GM12874 (cell line): ENCODE data around the gene C16orf89.

Experiments
- TF ChIP-seq, protein P1 (sequence below): IDR thresholded peaks from 2 replicates; pipeline ENCODE4 v1.5.1; 2011; ENCODE audit warnings: low read depth, mild to moderate bottlenecking, control low read depth, low read length, moderate library complexity; ENCODE audit not compliant: insufficient read depth

C16orf89 gene

DNA sequence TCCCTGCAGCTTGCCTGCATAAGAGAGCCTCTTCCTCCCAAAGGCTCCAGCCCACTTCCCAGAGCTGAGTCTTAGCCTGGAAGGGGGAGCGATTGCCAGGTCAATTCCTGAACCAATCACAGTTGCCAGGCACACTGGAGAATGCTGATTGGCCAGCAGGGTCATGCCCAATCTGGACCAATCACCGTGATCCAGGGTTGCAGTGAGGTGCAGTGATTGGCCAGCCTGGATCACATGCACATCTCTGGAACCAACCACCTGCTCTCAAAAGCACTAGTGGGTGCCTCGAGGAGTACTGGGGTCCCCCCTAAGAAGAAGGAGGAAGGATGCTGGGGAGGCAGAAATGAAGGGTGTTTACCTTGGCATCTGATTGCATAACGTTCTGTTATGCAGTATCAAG lies 50.4 kb downstream of the C16orf89 start:
- TF ChIP-seq, protein P1, sequence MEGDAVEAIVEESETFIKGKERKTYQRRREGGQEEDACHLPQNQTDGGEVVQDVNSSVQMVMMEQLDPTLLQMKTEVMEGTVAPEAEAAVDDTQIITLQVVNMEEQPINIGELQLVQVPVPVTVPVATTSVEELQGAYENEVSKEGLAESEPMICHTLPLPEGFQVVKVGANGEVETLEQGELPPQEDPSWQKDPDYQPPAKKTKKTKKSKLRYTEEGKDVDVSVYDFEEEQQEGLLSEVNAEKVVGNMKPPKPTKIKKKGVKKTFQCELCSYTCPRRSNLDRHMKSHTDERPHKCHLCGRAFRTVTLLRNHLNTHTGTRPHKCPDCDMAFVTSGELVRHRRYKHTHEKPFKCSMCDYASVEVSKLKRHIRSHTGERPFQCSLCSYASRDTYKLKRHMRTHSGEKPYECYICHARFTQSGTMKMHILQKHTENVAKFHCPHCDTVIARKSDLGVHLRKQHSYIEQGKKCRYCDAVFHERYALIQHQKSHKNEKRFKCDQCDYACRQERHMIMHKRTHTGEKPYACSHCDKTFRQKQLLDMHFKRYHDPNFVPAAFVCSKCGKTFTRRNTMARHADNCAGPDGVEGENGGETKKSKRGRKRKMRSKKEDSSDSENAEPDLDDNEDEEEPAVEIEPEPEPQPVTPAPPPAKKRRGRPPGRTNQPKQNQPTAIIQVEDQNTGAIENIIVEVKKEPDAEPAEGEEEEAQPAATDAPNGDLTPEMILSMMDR = no peak

GRCh38 chr16:5012887-5013286 lies 52.9 kb downstream of the C16orf89 start:
- TF ChIP-seq, protein P1 = no peak

DNA sequence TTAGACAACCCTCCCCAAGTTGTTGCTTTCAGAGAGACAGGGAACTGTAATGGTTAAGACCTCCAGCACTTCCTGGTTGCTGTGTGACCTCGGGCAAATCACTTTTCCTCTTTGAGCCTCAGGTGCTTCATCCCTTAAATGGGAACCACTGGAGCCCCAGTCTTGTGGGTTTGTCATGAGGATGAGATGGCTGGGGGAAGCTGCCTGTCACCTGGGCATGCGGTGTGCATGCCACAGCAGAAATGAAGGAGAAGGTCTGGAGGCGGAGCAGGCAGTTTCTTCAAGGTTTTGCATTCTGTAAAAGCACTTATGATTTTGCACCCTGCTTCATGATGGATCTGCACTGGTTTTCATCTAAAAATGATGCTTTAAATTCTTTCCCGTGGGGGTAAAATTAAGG lies 54.1 kb downstream of the C16orf89 start:
- TF ChIP-seq, protein P1 = no peak

DNA sequence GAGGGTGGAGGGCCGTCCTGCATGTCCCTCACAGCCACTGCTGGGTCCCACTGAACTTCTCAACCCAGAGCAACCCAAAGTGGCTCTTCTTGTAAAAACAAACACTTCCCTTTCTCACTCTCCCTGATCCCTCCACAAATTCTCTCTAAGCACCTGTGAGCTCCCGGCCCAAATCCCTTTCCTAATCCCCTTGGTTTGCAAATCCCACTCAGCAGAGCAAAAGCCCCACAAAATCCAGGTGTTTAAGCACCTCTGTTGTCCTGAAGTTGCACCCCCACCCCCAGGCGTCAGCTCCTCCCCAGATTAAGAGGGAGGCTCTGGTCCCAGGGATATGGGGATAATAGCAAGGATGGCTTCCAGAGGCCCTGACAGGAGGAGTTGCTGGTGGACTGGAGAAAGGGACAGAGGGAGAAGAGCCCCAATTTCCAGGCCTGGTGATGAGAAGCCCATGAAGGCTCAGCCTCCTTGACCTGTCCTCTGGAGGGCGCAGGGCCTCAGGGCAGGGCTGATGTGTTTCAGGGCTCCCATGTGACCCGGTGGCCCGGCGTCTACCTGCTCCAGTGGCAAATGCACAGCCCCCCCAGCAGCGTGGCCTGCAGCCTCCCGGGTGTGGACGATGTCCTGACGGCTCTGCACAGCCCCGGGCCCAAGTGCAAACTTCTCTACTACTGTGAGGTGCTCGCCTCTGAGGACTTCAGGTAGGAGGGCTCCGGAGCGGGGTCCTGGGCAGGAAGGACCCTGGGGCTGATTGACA lies 55.0 kb downstream of the C16orf89 start:
- TF ChIP-seq, protein P1 = 0 out of 2 replicates have a peak, but pooled peaks have one; percentile 12

DNA sequence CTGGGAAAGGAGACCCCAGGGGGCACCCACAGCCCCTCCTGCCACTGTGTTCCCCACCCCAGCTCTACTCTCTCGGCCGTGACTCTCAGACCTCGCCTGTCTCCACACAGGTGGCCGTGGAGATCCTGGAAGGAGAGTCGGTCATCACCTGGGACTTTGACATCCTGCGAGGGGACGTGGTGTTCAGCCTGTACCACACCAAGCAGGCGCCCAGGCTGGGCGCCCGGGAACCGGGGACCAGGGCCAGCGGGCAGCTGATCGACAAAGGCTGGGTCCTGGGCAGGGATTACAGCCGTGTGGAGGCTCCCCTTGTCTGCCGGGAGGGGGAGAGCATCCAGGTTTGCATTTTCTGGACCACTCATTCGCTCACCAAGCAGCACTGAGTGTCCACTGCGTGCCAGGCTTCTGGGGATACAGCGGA lies 57.4 kb downstream of the C16orf89 start:
- TF ChIP-seq, protein P1 = no peak

DNA sequence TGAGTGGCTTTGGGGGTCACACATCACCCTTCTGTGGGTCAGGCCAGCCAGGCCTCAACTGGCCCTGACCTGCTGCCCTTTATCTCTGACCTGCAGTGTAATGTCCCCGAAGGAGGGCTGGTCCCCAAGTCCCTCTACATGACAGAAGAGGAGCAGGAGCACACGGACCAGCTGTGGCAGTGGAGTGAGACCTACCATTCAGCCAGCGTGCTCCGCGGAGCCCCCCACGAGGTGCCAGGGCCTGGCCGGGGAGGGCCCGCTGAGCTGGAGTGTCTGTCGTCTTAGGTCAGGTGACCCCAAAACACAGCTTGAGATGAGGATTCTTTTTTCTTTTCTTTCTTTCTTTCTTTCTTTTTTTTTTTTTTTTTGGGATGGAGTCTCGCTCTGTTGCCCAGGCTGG lies 58.5 kb downstream of the C16orf89 start:
- TF ChIP-seq, protein P1 = no peak

DNA sequence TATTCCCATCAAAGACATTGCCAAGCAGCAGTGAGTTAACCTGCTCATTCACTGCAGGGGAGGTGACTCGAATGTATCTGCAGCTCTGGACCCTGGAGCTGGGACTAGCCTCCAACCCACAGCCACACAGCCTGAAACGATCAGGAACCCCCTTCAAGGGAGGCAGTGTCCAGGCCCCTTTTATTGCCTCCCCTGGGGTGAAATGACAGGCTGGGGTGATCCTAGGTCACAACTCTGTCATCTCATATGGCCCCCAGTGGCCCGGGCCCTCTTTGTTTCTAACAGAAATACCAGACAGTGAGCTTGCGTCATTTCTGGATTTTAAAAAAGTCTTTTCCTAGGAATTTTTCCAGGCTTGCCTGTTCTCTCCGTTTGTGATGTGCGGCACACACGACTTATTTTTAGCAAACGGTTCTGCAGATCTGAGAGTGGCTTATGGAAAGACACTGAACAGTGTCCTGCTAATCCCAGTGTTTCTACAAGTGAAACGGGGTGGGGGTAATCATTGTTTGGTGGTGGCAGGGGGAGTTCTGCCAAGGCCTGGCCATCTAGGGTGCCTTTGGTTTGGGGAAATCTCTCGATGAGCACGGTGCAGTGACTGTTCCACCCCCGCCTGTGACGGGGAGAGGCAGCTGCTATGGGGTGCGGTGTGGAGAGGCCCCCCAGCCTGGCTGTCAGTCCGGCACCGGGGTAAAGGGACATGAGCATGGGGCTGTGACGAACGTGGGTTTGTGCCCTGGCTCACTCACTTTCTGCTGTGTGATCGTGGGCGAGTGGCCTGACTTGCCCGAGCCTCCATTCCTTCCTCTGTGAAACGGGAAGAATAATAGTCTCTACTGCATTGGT lies 59.2 kb downstream of the C16orf89 start:
- TF ChIP-seq, protein P1 = no peak
